ENCODE measurements around the gene MYO1B. TPM values are rescaled to one million over a fixed set of nuclear protein-coding genes. Genes with fewer than 3 reads are reported as not detected.

The MYO1B gene
- total RNA-seq, 6 experiments from 2014 or later, result 214 to 254 (median 236) TPM

GRCh38 chr2:191333911-191334357 lies 88.7 kb downstream of the MYO1B start:
- H3K4me3 Mint-ChIP-seq, result peak overlapping the region; percentile 77
- no peak for TF ChIP-seq CTCF (IDR thresholded peaks at IDR 0.05)
- H3K27me3 Mint-ChIP-seq (ENCODE audit: insufficient read depth), result peaks cover 9% of the 10 kb centered on the region
- peak overlapping the region; percentile 90 for H3K27ac Mint-ChIP-seq
- H3K9me3 Mint-ChIP-seq, result no peaks in the 10 kb centered on the region
- DNase-seq, result peak; percentile 98
- H3K4me1 Mint-ChIP-seq (ENCODE audit: low read depth), result peaks cover 78% of the 10 kb centered on the region
- H3K36me3 Mint-ChIP-seq (ENCODE audit: low read depth), result peaks cover 77% of the 10 kb centered on the region

- peaks cover 64% of the 10 kb centered on the region for H3K36me3 Mint-ChIP-seq (ENCODE audit: low read depth)
- no peak overlapping the region for H3K4me3 Mint-ChIP-seq
- no peak for DNase-seq
- peaks cover 81% of the 10 kb centered on the region for H3K4me1 Mint-ChIP-seq (ENCODE audit: low read depth)
- no peak for TF ChIP-seq CTCF (IDR thresholded peaks at IDR 0.05)
- no peaks in the 10 kb centered on the region for H3K9me3 Mint-ChIP-seq
- H3K27me3 Mint-ChIP-seq (ENCODE audit: insufficient read depth), result peaks cover 9% of the 10 kb centered on the region
- peak overlapping the region; percentile 25; the same call in 1 of the 2 replicates for H3K27ac Mint-ChIP-seq
These were observed 90.8 kb downstream of the MYO1B start for GRCh38 chr2:191335875-191336464.

- H3K4me1 Mint-ChIP-seq (ENCODE audit: low read depth), result peaks cover 74% of the 10 kb centered on the region
- peaks cover 57% of the 10 kb centered on the region for H3K36me3 Mint-ChIP-seq (ENCODE audit: low read depth)
- no peak overlapping the region; the same call in 1 of the 2 replicates for H3K4me3 Mint-ChIP-seq
- TF ChIP-seq CTCF (IDR thresholded peaks at IDR 0.05), result no peak
- peaks cover 12% of the 10 kb centered on the region for H3K27me3 Mint-ChIP-seq (ENCODE audit: insufficient read depth)
- H3K9me3 Mint-ChIP-seq, result no peaks in the 10 kb centered on the region
- peak overlapping the region; percentile 6; the same call in 1 of the 2 replicates for H3K27ac Mint-ChIP-seq
- no peak for DNase-seq
These were observed 96.2 kb downstream of the MYO1B start for GRCh38 chr2:191341436-191341835.

- peaks cover 65% of the 10 kb centered on the region for H3K36me3 Mint-ChIP-seq (ENCODE audit: low read depth)
- peaks cover 86% of the 10 kb centered on the region for H3K4me1 Mint-ChIP-seq (ENCODE audit: low read depth)
- H3K4me3 Mint-ChIP-seq, result no peak overlapping the region
- DNase-seq, result no peak
- peaks cover 13% of the 10 kb centered on the region for H3K27me3 Mint-ChIP-seq (ENCODE audit: insufficient read depth)
- no peak for TF ChIP-seq CTCF (IDR thresholded peaks at IDR 0.05)
- H3K27ac Mint-ChIP-seq, result peak overlapping the region; percentile 70
- no peaks in the 10 kb centered on the region for H3K9me3 Mint-ChIP-seq
These were observed 98.7 kb downstream of the MYO1B start for GRCh38 chr2:191343796-191344338.

GRCh38 chr2:191345788-191346187 lies 100.6 kb downstream of the MYO1B start:
- H3K4me1 Mint-ChIP-seq (ENCODE audit: low read depth), result peaks cover 88% of the 10 kb centered on the region
- peaks cover 12% of the 10 kb centered on the region for H3K27me3 Mint-ChIP-seq (ENCODE audit: insufficient read depth)
- no peaks in the 10 kb centered on the region for H3K9me3 Mint-ChIP-seq
- 0 out of 2 replicates have a peak overlapping the region, but pooled peaks have one; percentile 16 for H3K4me3 Mint-ChIP-seq
- peak; percentile 18 for DNase-seq
- H3K27ac Mint-ChIP-seq, result 0 out of 2 replicates have a peak overlapping the region, but pooled peaks have one; percentile 47
- H3K36me3 Mint-ChIP-seq (ENCODE audit: low read depth), result peaks cover 74% of the 10 kb centered on the region
- TF ChIP-seq CTCF (IDR thresholded peaks at IDR 0.05), result no peak

All from HFFc6 (cell line).